RWPE1 (cell line): ENCODE measurements around the gene TBC1D22A.
A peak's percentile ranks its signal among the peaks of the same experiment; 100 is the strongest.

Experiments used
- CTCF ChIA-PET: fragments of 350-600 bp; sonication (Branson Sonifier 250); formaldehyde crosslinking; extraction: SDS; loops from one replicate; lab custom pipeline; 2021; lab: Yijun Ruan, JAX
- POLR2A ChIA-PET: fragments of 400-600 bp; formaldehyde crosslinking; extraction: SDS; loops from one replicate; lab custom pipeline; 2020; ENCODE audit warnings: antibody characterized with exemption; ENCODE audit not compliant: low non-redundant PET; lab: Yijun Ruan, JAX
- DNase-seq: peaks from one replicate; pipeline ENCODE4 v3.0.0; 2012; ENCODE audit warnings: low spot score
- H3K27ac ChIP-seq: fragments of 450-650 bp; 2 replicates; pipeline ENCODE4 v1.5.1; 2017
- TF ChIP-seq, protein P1 (sequence below): fragments of 450-650 bp; conservative IDR thresholded peaks from 2 replicates; pipeline ENCODE4 v1.5.1; 2017; ENCODE audit warnings: low read depth, mild to moderate bottlenecking

The TBC1D22A gene

DNA sequence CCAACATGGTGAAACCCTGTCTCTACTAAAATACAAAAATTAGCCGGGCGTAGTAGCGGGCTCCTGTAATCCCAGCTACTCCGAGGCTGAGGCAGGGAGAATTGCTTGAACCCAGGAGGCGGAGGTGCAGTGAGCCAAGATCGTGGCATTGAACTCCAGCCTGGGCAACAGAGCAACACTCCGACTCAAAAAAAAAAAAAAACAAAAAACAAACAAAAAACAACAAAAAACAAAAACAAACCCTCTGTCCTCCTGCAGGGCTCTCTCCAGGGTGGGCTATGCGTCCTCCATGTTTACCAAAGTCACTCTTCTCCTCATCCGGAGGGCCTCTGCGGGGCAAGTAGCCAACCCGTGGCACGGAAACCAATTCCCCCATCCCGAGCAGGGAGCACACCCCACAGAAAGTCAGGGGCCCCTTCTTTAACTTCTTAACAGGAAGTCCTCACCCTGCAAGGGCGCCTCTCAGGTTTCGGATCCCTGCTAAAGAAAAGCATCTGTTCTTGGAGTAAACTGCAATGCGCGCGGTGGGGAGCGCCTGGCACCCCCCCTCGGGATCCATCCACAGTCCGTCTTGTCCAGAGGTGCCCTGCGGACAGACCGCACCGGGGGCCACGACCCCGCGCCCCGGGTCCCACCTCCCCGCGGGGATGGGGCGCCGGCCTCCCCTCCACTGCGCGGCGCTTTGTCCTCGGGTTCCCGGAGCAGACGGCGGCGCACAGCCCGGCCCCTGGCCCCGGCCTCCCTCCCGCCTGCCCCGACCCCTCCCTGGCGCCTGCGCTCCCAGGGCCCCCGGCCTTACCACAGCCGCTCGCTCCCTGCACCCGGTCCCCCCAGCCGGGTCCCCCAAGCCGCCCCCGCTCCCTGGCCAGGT lies 25.1 kb upstream of the TBC1D22A start:
- CTCF ChIA-PET = interaction anchor here (0.7 kb wide), 1 partner anchor 10 kb away, joined by 4 read pairs; no protein-coding TSS in a partner anchor
- peak overlapping the region; percentile 96 for H3K27ac ChIP-seq

DNA sequence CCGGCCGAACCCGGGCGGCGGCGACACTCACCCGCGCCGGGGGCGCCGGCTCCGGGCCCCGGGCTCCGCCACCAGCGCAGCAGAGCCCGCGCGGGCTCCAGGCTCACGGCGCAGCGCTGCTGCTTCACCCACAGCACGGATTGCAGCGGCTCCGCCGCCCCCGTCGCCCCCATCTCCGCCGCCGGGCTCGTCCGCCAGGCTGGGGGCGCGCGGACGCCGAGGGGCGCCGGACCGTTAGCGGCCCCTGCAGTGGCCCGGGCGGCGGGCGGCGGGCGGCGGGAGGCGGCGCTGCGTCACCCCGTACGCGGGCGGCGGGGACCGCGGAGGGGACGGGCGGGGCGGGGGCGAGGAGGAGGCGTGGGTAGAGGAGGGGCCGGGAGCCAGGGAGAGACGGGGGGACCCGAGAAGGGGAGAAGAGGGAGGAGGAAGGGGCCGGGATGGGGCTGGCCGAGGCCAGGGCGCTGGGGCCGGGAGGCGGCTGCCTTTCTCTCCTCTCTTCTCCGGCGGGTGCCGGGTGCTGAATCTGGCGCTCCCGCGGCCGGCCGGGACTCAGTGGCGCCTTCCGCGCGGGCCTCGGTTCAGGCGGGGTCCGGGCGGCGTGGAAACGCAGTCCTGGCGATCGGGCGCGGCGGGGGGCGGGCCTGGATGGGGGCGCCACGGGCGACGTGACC lies 24.3 kb upstream of the TBC1D22A start, which contains the start of gene CERK:
Gene CERK, minus strand, starts transcription at position 277 of the 671 bp plus-strand sequence. Its CDS starts 104 bp downstream, at position 173.
- DNase-seq = peak; percentile 44
- peak within 1 kb of the TSS; percentile 96 for H3K27ac ChIP-seq
- ChIA-PET POLR2A (no interaction called here), CTCF (interaction anchor here (0.8 to 1.5 kb wide), 3 partner anchors 19 to 66 kb away, joined by 3 to 7 read pairs (median 4); no protein-coding TSS in a partner anchor)
- TF ChIP-seq, protein P1, sequence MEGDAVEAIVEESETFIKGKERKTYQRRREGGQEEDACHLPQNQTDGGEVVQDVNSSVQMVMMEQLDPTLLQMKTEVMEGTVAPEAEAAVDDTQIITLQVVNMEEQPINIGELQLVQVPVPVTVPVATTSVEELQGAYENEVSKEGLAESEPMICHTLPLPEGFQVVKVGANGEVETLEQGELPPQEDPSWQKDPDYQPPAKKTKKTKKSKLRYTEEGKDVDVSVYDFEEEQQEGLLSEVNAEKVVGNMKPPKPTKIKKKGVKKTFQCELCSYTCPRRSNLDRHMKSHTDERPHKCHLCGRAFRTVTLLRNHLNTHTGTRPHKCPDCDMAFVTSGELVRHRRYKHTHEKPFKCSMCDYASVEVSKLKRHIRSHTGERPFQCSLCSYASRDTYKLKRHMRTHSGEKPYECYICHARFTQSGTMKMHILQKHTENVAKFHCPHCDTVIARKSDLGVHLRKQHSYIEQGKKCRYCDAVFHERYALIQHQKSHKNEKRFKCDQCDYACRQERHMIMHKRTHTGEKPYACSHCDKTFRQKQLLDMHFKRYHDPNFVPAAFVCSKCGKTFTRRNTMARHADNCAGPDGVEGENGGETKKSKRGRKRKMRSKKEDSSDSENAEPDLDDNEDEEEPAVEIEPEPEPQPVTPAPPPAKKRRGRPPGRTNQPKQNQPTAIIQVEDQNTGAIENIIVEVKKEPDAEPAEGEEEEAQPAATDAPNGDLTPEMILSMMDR = no peak

More for the DNA sequence above, 25.1 kb upstream of the TBC1D22A start:
- TF ChIP-seq, protein P1 = no peak
- peak; percentile 24 for DNase-seq
- POLR2A ChIA-PET = no interaction called here

DNA sequence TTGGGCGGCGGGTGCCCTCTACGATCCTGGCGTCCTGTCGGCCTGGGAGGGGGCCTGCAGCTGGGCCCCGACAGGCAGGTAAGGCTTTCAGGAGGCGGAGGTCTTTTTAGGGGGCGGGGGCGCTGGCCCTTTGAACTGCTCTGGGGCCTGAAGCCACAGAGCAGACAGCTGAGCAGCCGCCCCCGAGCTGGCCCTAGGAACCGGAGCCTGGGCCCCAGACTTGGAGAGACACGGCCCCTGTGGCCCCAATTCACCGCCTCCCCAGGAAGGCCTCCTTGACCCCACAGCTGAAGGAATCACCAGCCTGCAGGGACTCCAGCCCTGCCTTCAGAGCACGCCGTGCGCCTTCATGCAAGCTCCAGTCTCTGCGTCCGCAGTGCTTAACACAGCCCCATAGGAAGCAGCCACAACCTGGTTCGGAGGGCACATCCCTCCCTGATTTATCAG lies 23.8 kb upstream of the TBC1D22A start:
- POLR2A ChIA-PET = no interaction called here
- no peak for DNase-seq
- peak overlapping the region; percentile 96 for H3K27ac ChIP-seq
- CTCF ChIA-PET = interaction anchor here (0.6 to 1.5 kb wide), 7 partner anchors 11 to 1398 kb away, joined by 3 to 8 read pairs (median 4); no protein-coding TSS in a partner anchor
- TF ChIP-seq, protein P1 = no peak

DNA sequence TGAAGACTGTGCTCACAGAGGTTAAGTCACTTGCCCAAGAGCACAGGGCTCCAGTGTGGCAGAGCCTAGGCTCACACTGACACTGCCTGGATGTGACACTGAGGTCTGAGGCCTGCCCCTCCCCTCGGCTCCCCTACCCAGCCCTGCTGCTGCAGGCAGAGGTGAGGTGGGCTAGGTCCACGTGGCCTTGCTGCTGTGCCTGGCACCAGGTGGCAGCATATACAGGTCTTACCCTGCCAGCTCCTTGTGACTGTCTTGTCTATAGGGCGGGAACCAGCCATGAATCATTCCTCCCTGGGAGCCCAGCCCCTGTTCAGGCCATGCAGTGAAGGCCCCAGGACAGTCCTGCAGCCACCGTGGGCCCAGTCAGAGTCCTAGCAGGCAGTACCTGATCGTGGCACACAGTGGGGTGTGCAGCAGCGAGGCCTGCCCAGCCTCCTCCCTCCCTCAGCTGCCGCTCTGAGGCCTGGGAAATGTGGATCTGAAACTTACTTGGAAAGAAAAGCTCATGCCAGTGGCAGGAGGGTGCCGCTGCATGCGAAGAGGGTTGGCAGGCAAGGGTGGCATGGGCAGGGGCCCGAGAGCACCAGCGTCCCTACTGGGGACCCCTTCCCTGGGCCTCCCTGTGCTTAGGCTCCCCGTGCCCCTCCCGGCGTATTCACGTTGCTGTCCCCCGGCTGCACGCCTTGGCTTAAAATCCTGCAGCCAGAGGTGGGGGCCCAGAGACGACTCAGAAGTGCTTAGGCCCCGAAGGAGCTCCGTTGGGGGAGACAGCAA lies 23.2 kb upstream of the TBC1D22A start:
- POLR2A ChIA-PET = interaction anchor here (0.6 kb wide), 1 partner anchor 179 kb away, joined by 3 read pairs; no protein-coding TSS in a partner anchor
- DNase-seq = peak; percentile 79
- TF ChIP-seq, protein P1 = peak; percentile 78
- CTCF ChIA-PET = interaction anchor here (0.6 to 1.5 kb wide), 7 partner anchors 11 to 1399 kb away, joined by 3 to 8 read pairs (median 4); no protein-coding TSS in a partner anchor
- peak overlapping the region; percentile 96 for H3K27ac ChIP-seq

DNA sequence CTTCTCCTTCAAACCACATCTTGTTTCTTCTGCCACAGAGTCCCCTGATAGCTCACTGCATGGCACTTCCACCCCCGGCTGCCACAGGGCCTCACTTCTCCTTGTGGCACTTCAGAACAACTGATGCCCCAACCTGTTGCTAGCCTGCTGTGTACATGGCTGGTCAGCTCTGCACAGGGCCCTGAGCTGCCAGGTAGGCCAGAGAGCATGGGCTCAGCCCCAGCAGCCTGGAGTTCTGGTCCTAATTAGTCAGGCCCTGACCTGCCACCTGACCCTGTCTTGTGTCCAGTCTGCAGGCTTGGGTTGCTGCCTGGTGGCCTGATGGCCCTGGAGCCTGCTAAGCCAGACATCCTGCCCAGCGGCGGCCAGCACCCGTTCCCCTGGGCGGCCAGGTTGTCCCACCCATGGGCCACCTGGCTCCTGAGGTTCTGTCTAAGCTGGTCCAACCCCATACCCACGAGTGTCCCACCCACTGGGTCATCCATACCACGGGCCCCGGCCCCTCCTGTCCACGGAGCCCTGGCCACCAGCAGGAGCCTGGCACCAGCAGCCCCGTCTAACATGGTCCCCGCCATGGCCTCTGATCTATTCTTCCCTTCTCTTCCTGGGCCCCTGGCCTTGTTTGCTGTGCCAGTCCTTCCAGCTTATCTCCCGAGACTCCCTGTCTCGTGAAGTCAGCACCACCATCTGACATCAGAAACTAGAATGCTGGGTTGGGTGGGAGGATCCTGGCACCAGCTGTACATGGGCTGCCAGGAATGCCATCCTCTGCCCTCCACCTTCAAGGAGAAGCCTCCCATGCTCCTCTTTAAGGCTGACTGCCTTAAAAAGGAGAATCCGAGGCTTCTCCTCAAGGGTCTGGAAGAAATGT lies 21.3 kb upstream of the TBC1D22A start:
- TF ChIP-seq, protein P1 = no peak
- CTCF ChIA-PET = interaction anchor here (0.7 to 1.6 kb wide), 2 partner anchors 17 to 63 kb away, joined by 5 read pairs; no protein-coding TSS in a partner anchor
- DNase-seq = no peak
- H3K27ac ChIP-seq = peak overlapping the region; percentile 96
- POLR2A ChIA-PET = no interaction called here
